ENCODE data around the gene PI4KB. TPM values are rescaled to one million over a fixed set of nuclear protein-coding genes. Genes with fewer than 3 reads are reported as not detected.

The PI4KB gene
- total RNA-seq, 1 experiment from 2014 or later: 44.3 TPM

- POLR2A ChIA-PET (ENCODE audit: unreplicated experiment): interaction anchor here (0.7 kb wide), 1 partner anchor 20 kb away, joined by 6 read pairs; no protein-coding TSS in a partner anchor
- H3K79me2 ChIP-seq (ENCODE audit: low read depth): peaks cover 8% of the 10 kb centered on the region; the same call in 1 of the 2 replicates
- H3K9me3 ChIP-seq (ENCODE audit: insufficient read depth, low read depth): no peaks in the 10 kb centered on the region; the same call in 1 of the 2 replicates
- peaks cover 11% of the 10 kb centered on the region for H3K4me1 ChIP-seq (replicated peaks; ENCODE audit: insufficient read depth)
- H2AFZ ChIP-seq: peak overlapping the region; percentile 75
- H3K9me2 ChIP-seq (ENCODE audit: insufficient read depth): no peaks in the 10 kb centered on the region
- H4K20me1 ChIP-seq (ENCODE audit: insufficient read depth): no peaks in the 10 kb centered on the region
- H3K27me3 ChIP-seq (ENCODE audit: insufficient read depth, low read depth): no peaks in the 10 kb centered on the region
- H3K36me3 ChIP-seq (ENCODE audit: low read depth): peaks cover 4% of the 10 kb centered on the region; the same call in 1 of the 2 replicates
- CTCF ChIA-PET: interaction anchor here (0.7 kb wide), 1 partner anchor 412 kb away, joined by 3 read pairs; no protein-coding TSS in a partner anchor
- intact Hi-C loops (cut with micrococcal nuclease; ENCODE audit: unreplicated experiment): loop anchor here (2.0 kb wide), 1 partner anchor 51 kb away; the partner anchor contains the start of gene PSMB4
- H3F3A ChIP-seq (ENCODE audit: insufficient read depth, low read depth): no peaks in the 10 kb centered on the region
- DNase-seq: no peak
- TF ChIP-seq EZH2 (IDR thresholded peaks at IDR 0.05; ENCODE audit: low read depth) (no peak), CTCF (conservative IDR thresholded peaks at IDR 0.05) (no peak)
- BruUV-seq (replicated peaks): TSS peak; percentile 57
- peak overlapping the region; percentile 82; the same call in 1 of the 2 replicates for H3K4me3 ChIP-seq
- H3K27ac ChIP-seq: peak overlapping the region; percentile 40
- H3K4me2 ChIP-seq: peak overlapping the region; percentile 75
Measured at GRCh38 chr1:151347523-151348246, 20.5 kb upstream of the PI4KB start.

- Histone ChIP-seq H3K79me2 (ENCODE audit: low read depth) (peaks cover 8% of the 10 kb centered on the region; the same call in 1 of the 2 replicates), H3K27me3 (ENCODE audit: insufficient read depth, low read depth) (no peaks in the 10 kb centered on the region), H3K9me3 (ENCODE audit: insufficient read depth, low read depth) (no peaks in the 10 kb centered on the region; the same call in 1 of the 2 replicates), H4K20me1 (ENCODE audit: insufficient read depth) (no peaks in the 10 kb centered on the region), H3K4me2 (peak within 1 kb of the TSS; percentile 98), H3K36me3 (ENCODE audit: low read depth) (peaks cover 4% of the 10 kb centered on the region; the same call in 1 of the 2 replicates), H3F3A (ENCODE audit: insufficient read depth, low read depth) (0 out of 2 replicates have a peak, but pooled peaks cover under 1% of the 10 kb centered on the region), H3K4me1 (replicated peaks; ENCODE audit: insufficient read depth) (peaks cover 11% of the 10 kb centered on the region), H3K4me3 (peak within 1 kb of the TSS; percentile 82), H3K27ac (peak within 1 kb of the TSS; percentile 83), H3K9me2 (ENCODE audit: insufficient read depth) (no peaks in the 10 kb centered on the region), H2AFZ (peak within 1 kb of the TSS; percentile 82)
- TF ChIP-seq CTCF (conservative IDR thresholded peaks at IDR 0.05) (no peak), EZH2 (IDR thresholded peaks at IDR 0.05; ENCODE audit: low read depth) (no peak)
- DNase-seq: peak; percentile 93 to 94
- ChIA-PET POLR2A (ENCODE audit: unreplicated experiment) (interaction anchor here (0.7 kb wide), 1 partner anchor 21 kb away, joined by 6 read pairs; no protein-coding TSS in a partner anchor), CTCF (no interaction called here)
- intact Hi-C loops (cut with micrococcal nuclease; ENCODE audit: unreplicated experiment): loop anchor here (2.0 kb wide), 1 partner anchor 52 kb away; the partner anchor contains the start of gene PSMB4
- no TSS peak for BruUV-seq (replicated peaks)
Measured at GRCh38 chr1:151346769-151347522, 19.7 kb upstream of the PI4KB start, which contains the start of gene RFX5. Gene RFX5 (minus strand): TSS chr1:151347252. CDS start chr1:151346320, 932 bp downstream.

Data from PC-9 (cell line).